ENCODE results near the gene BUD23.

- TF ChIP-seq POLR2AphosphoS5 (IDR thresholded peaks at IDR 0.05) = peak; percentile 23
- no peak for TF ChIP-seq CTCF (IDR thresholded peaks at IDR 0.05)
These were observed 35.8 kb downstream of the BUD23 start, which contains the start of gene STX1A for GRCh38 chr7:73718905-73719805.

Data from gastroesophageal sphincter (tissue), 3 donors.